ENCODE measurements around the gene TAS2R38. TPM values are rescaled to one million over a fixed set of nuclear protein-coding genes. Genes with fewer than 3 reads are reported as not detected.
A peak's percentile ranks its signal among the peaks of the same experiment; 100 is the strongest.
"Not testable (repeated sequence)": the region's sequence is repeated elsewhere in the genome, so short reads cannot be mapped to it uniquely, and the experiment has no call there.

Gene TAS2R38
- not detected for total RNA-seq
- long read RNA-seq: 0 reads

- DNase-seq: no peak
- ATAC-seq: no peak
- intact Hi-C loops (cut with DNase I, micrococcal nuclease): no loop called here
These were observed at the start of gene TAS2R38 for GRCh38 chr7:141973673-141974072. Gene TAS2R38, minus strand, starts transcription at chr7:141973773. Its CDS starts 84 bp downstream, at chr7:141973689.

- intact Hi-C loops (cut with DNase I, micrococcal nuclease): no loop called here
- no peak for DNase-seq
- no peak for ATAC-seq
These were observed 44.6 kb upstream of the TAS2R38 start for GRCh38 chr7:142018154-142018553.

GRCh38 chr7:142017451-142017850 is 43.9 kb upstream of the TAS2R38 start:
- intact Hi-C loops (cut with DNase I, micrococcal nuclease): no loop called here
- ATAC-seq (no peak), DNase-seq (no peak)

- intact Hi-C loops (cut with DNase I, micrococcal nuclease): no loop called here
- DNase-seq (no peak), ATAC-seq (peak; percentile 37)
These were observed 39.4 kb upstream of the TAS2R38 start for GRCh38 chr7:142012825-142013511.

GRCh38 chr7:142010952-142011548 is 37.5 kb upstream of the TAS2R38 start:
- intact Hi-C loops (cut with DNase I, micrococcal nuclease): no loop called here
- ATAC-seq: peak; percentile 60

GRCh38 chr7:142009187-142009586 is 35.6 kb upstream of the TAS2R38 start:
- intact Hi-C loops (cut with DNase I, micrococcal nuclease): no loop called here
- no peak for DNase-seq
- ATAC-seq: peak; percentile 83

More at GRCh38 chr7:142010952-142011548, 37.5 kb upstream of the TAS2R38 start:
- DNase-seq: no peak

- DNase-seq: no peak
- intact Hi-C loops (cut with DNase I, micrococcal nuclease): no loop called here
- ATAC-seq: no peak
These were observed 33.0 kb upstream of the TAS2R38 start for GRCh38 chr7:142006577-142006976.

GRCh38 chr7:142002179-142002578 is 28.6 kb upstream of the TAS2R38 start:
- intact Hi-C loops (cut with DNase I, micrococcal nuclease): no loop called here
- DNase-seq (no peak), ATAC-seq (no peak)

- intact Hi-C loops (cut with DNase I, micrococcal nuclease): no loop called here
- ATAC-seq (peak; percentile 93), DNase-seq (peak in 1 of 2 donors; percentile 37)
These were observed 27.7 kb upstream of the TAS2R38 start for GRCh38 chr7:142001163-142001874.

GRCh38 chr7:142000244-142000643 is 26.7 kb upstream of the TAS2R38 start:
- intact Hi-C loops (cut with DNase I, micrococcal nuclease): no loop called here
- peak; percentile 42 for ATAC-seq
- DNase-seq: no peak

- ATAC-seq (peak; percentile 69), DNase-seq (no peak)
- intact Hi-C loops (cut with DNase I, micrococcal nuclease): no loop called here
These were observed 25.6 kb upstream of the TAS2R38 start for GRCh38 chr7:141999058-141999623.

GRCh38 chr7:141993354-141993753 is 19.8 kb upstream of the TAS2R38 start:
- DNase-seq: no peak
- intact Hi-C loops (cut with DNase I, micrococcal nuclease): no loop called here
- ATAC-seq: no peak

- ATAC-seq (no peak), DNase-seq (no peak)
- intact Hi-C loops (cut with DNase I, micrococcal nuclease): no loop called here
These were observed 19.1 kb upstream of the TAS2R38 start for GRCh38 chr7:141992688-141993087.

GRCh38 chr7:141992156-141992555 is 18.6 kb upstream of the TAS2R38 start:
- intact Hi-C loops (cut with DNase I, micrococcal nuclease): no loop called here
- ATAC-seq: no peak
- DNase-seq: no peak

- intact Hi-C loops (cut with DNase I, micrococcal nuclease): no loop called here
- ATAC-seq: no peak
- no peak for DNase-seq
These were observed 17.6 kb upstream of the TAS2R38 start for GRCh38 chr7:141991140-141991539.

GRCh38 chr7:141990011-141990725 is 16.6 kb upstream of the TAS2R38 start:
- ATAC-seq (no peak), DNase-seq (no peak)
- intact Hi-C loops (cut with DNase I, micrococcal nuclease): no loop called here

GRCh38 chr7:141987803-141988202 is 14.2 kb upstream of the TAS2R38 start:
- peak; percentile 87 for ATAC-seq
- peak; percentile 28 to 31 for DNase-seq
- intact Hi-C loops (cut with DNase I, micrococcal nuclease): not testable (repeated sequence)

GRCh38 chr7:141986923-141987322 is 13.3 kb upstream of the TAS2R38 start:
- intact Hi-C loops (cut with DNase I, micrococcal nuclease): no loop called here
- DNase-seq (no peak), ATAC-seq (no peak)

- ATAC-seq; DNase-seq; intact Hi-C loops (cut with DNase I, micrococcal nuclease): not testable (repeated sequence)
These were observed 12.4 kb upstream of the TAS2R38 start for GRCh38 chr7:141985926-141986325.
